SU-DHL-6 (cell line): Measurements from ENCODE around the gene SLC43A2.

Experiments
- H2AFZ ChIP-seq: fragments of 200-600 bp; sonication (generic); 2 replicates; pipeline ENCODE4 v1.6.1; 2014; ENCODE audit warnings: low read depth, mild to moderate bottlenecking, moderate library complexity, mixed read lengths, antibody characterized with exemption, low read length; ENCODE audit not compliant: severe bottlenecking
- H3F3A ChIP-seq: fragments of 200-600 bp; shearing (Covaris generic); 2 replicates; pipeline ENCODE4 v1.6.0; 2016; ENCODE audit warnings: antibody characterized with exemption, mild to moderate bottlenecking; ENCODE audit not compliant: insufficient read depth
- H3K27ac ChIP-seq: fragments of 200-600 bp; sonication (generic); 2 replicates; pipeline ENCODE4 v1.5.1; 2016; ENCODE audit warnings: low read depth, mild to moderate bottlenecking, low read length, moderate library complexity, mixed read lengths
- H3K27me3 ChIP-seq: fragments of 200-600 bp; sonication (generic), shearing (Covaris generic); 2 replicates; pipeline ENCODE4 v1.6.0; 2014; ENCODE audit warnings: mild to moderate bottlenecking, low read length
- H3K36me3 ChIP-seq: fragments of 200-600 bp; sonication (generic); 2 replicates; pipeline ENCODE4 v1.6.1; 2014; ENCODE audit warnings: mild to moderate bottlenecking, low read length, mixed read lengths
- H3K4me2 ChIP-seq: fragments of 300-600, 200-600 bp; shearing (Covaris generic), sonication (generic); 2 replicates; pipeline ENCODE4 v1.6.0; 2014; ENCODE audit warnings: low read length, low read depth, mild to moderate bottlenecking; ENCODE audit not compliant: poor library complexity, severe bottlenecking
- H3K4me3 ChIP-seq: fragments of 200-600 bp; sonication (generic); 2 replicates; pipeline ENCODE4 v1.5.1; 2014; ENCODE audit warnings: antibody characterized with exemption, low read length, mild to moderate bottlenecking, mixed read lengths; ENCODE audit not compliant: insufficient read depth, poor library complexity, severe bottlenecking
- H3K79me2 ChIP-seq: fragments of 200-600 bp; sonication (generic); 2 replicates; pipeline ENCODE4 v1.6.1; 2014; ENCODE audit warnings: mild to moderate bottlenecking, low read length, moderate library complexity; ENCODE audit not compliant: insufficient read depth
- H3K9ac ChIP-seq: fragments of 200-600 bp; sonication (generic); 2 replicates; pipeline ENCODE4 v1.7.0; 2014; ENCODE audit warnings: mild to moderate bottlenecking, low read length
- H3K9me2 ChIP-seq: fragments of 200-600 bp; sonication (generic); replicated peaks from 2 replicates; pipeline ENCODE4 v1.6.1; 2014; ENCODE audit warnings: low read length; ENCODE audit not compliant: insufficient read depth
- H3K9me3 ChIP-seq: fragments of 200-600 bp; sonication (generic); 2 replicates; pipeline ENCODE4 v1.6.1; 2014; ENCODE audit warnings: low read length, mixed read lengths; ENCODE audit not compliant: insufficient read depth
- H4K20me1 ChIP-seq: fragments of 200-600 bp; sonication (generic); 2 replicates; pipeline ENCODE4 v1.6.1; 2014; ENCODE audit warnings: low read depth, mild to moderate bottlenecking, antibody characterized with exemption, low read length, moderate library complexity, mixed read lengths
- CTCF ChIP-seq: fragments of 200-600 bp; sonication (generic); IDR thresholded peaks from one replicate; pipeline ENCODE4 v1.5.1; 2017; ENCODE audit warnings: antibody characterized with exemption, mild to moderate bottlenecking, low read length, moderate library complexity; ENCODE audit not compliant: insufficient read depth, poor library complexity, severe bottlenecking
- EZH2phosphoT487 ChIP-seq: fragments of 200-600 bp; sonication (generic), shearing (Covaris generic); conservative IDR thresholded peaks from 2 replicates; pipeline ENCODE4 v1.6.1; 2018; ENCODE audit warnings: mild to moderate bottlenecking, antibody characterized with exemption, low read length, moderate library complexity, mixed read lengths

SLC43A2 gene

GRCh38 chr17:1546292-1546922 lies 82.2 kb downstream of the SLC43A2 start:
- Histone ChIP-seq H3K9me2 (no peaks in the 10 kb centered on the region), H3K36me3 (no peaks in the 10 kb centered on the region), H4K20me1 (no peaks in the 10 kb centered on the region), H3K27ac (no peak overlapping the region), H3K27me3 (no peaks in the 10 kb centered on the region), H2AFZ (no peak overlapping the region), H3K9me3 (no peaks in the 10 kb centered on the region), H3K4me2 (no peak overlapping the region), H3F3A (no peaks in the 10 kb centered on the region), H3K4me3 (no peak overlapping the region), H3K79me2 (no peaks in the 10 kb centered on the region), H3K9ac (no peak overlapping the region)
- TF ChIP-seq CTCF (no peak), EZH2phosphoT487 (no peak)

DNA sequence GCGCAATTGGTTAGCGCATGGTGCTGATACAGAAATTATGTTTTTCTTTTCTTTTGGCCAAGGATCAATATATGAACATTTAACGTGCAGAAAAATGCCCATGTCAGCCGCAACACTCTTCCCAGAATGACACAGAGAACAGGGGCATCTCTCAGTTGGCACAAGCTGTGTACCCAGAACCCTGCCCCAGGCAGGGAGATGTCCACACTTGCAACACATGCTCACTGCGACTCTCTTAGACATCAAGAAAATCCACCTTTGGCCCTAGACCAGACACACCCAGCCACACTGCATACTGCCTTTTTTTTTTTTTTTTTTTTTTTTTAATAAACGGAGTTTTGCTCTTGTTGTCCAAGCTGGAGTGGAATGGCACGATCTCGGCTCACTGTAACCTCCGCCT lies 83.0 kb downstream of the SLC43A2 start:
- Histone ChIP-seq H3K9me2 (no peaks in the 10 kb centered on the region), H3K36me3 (no peaks in the 10 kb centered on the region), H3K27ac (no peak overlapping the region), H3K4me2 (no peak overlapping the region), H3K79me2 (no peaks in the 10 kb centered on the region), H3K27me3 (no peaks in the 10 kb centered on the region), H3F3A (no peaks in the 10 kb centered on the region), H3K4me3 (no peak overlapping the region), H3K9me3 (no peaks in the 10 kb centered on the region), H3K9ac (no peak overlapping the region), H2AFZ (no peak overlapping the region), H4K20me1 (no peaks in the 10 kb centered on the region)
- no peak for TF ChIP-seq EZH2phosphoT487
- TF ChIP-seq CTCF, result no peak

- Histone ChIP-seq H3K79me2 (no peaks in the 10 kb centered on the region), H3K27ac (no peak overlapping the region), H3K9ac (no peak overlapping the region), H3K4me2 (no peak overlapping the region), H3K9me2 (no peaks in the 10 kb centered on the region), H4K20me1 (no peaks in the 10 kb centered on the region), H3K9me3 (no peaks in the 10 kb centered on the region), H2AFZ (no peak overlapping the region), H3K4me3 (no peak overlapping the region), H3K36me3 (no peaks in the 10 kb centered on the region), H3K27me3 (no peaks in the 10 kb centered on the region), H3F3A (no peaks in the 10 kb centered on the region)
- TF ChIP-seq CTCF, result no peak
- no peak for TF ChIP-seq EZH2phosphoT487
Measured at GRCh38 chr17:1542316-1542715, 86.3 kb downstream of the SLC43A2 start.
